ENCODE measurements around the gene GPR158. TPM values are rescaled to one million over a fixed set of nuclear protein-coding genes. Genes with fewer than 3 reads are reported as not detected.

GPR158 gene
- total and polyA plus RNA-seq, 4 experiments from 2014 or later, result not detected

DNA sequence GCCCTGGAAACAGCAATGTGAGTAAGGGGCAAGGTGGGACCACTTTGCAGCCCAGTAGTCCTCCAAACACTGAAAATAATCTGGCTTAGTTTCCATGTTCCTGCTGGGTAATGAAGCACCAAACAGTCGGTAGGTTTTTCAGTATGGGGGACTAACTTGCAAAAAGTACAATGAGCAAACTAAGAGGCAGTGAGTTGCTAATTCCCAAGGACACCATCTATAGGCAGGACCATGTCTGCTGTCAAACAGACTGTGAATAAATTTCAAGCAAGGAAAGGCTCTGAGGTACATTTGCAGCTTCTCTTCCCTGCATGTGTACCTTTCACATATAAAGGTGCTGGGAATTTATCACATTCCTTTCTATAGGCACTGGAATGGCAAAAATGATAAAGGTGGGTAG lies 327.7 kb downstream of the GPR158 start:
- ChIA-PET CTCF (ENCODE audit: partially characterized antibody) (interaction anchor here (0.7 kb wide), 1 partner anchor 15 kb away, joined by 3 read pairs; no protein-coding TSS in a partner anchor), POLR2A (ENCODE audit: partially characterized antibody) (no interaction called here)
- H3K27ac Mint-ChIP-seq, result no peak overlapping the region
- no peak for DNase-seq
- intact Hi-C loops (cut with micrococcal nuclease), result no loop called here
- H3K4me3 Mint-ChIP-seq, result no peak overlapping the region
- H3K27me3 Mint-ChIP-seq, result no peaks in the 10 kb centered on the region
- no peaks in the 10 kb centered on the region for H3K27me3 ChIP-seq (ENCODE audit: insufficient read depth, low read length)
- H3K9me3 ChIP-seq (ENCODE audit: control insufficient read depth in 1 of 2, low read length in 2 of 2), result no peaks in the 10 kb centered on the region
- H3K4me1 ChIP-seq (ENCODE audit: insufficient read depth, low read length), result no peaks in the 10 kb centered on the region
- no peaks in the 10 kb centered on the region for H3K36me3 Mint-ChIP-seq
- H3K4me1 Mint-ChIP-seq, result no peaks in the 10 kb centered on the region
- no peak overlapping the region for H3K4me3 ChIP-seq (ENCODE audit: low read length in 2 of 2)
- H3K36me3 ChIP-seq (ENCODE audit: insufficient read depth, low read length), result no peaks in the 10 kb centered on the region
- H3K9me3 Mint-ChIP-seq, result peaks cover 0 to 11% (median 1%) of the 10 kb centered on the region in 8 donors
- H3K27ac ChIP-seq (ENCODE audit: low read depth, low read length), result no peak overlapping the region

DNA sequence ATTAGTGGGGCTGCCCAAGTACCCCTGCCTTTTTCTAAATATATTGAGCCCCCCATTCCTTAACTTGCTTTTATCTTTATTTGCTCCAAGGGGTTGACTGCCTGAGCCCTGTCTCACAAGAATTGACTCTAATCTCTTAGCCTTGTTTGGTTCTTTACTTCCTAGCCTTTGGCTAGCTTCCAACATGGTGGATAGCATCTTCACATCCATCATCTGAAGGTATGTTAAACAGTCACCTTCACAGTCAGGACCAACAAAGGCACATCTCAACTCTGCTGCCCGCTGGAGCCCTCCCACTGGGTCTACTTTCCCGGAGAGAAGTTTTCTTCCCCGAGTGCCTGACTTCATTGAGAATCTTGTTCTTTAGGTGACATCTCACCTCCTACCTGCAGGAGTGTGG lies 329.5 kb downstream of the GPR158 start:
- no peaks in the 10 kb centered on the region for H3K27me3 Mint-ChIP-seq
- no peak for DNase-seq
- intact Hi-C loops (cut with micrococcal nuclease), result no loop called here
- no peak overlapping the region for H3K4me3 Mint-ChIP-seq
- no peaks in the 10 kb centered on the region for H3K27me3 ChIP-seq (ENCODE audit: insufficient read depth, low read length)
- ChIA-PET CTCF (ENCODE audit: partially characterized antibody) (no interaction called here), POLR2A (ENCODE audit: partially characterized antibody) (no interaction called here)
- H3K4me3 ChIP-seq (ENCODE audit: low read length in 2 of 2), result no peak overlapping the region
- H3K4me1 ChIP-seq (ENCODE audit: insufficient read depth, low read length), result no peaks in the 10 kb centered on the region
- H3K9me3 Mint-ChIP-seq, result peaks cover 0 to 11% (median 1%) of the 10 kb centered on the region in 8 donors
- H3K4me1 Mint-ChIP-seq, result no peaks in the 10 kb centered on the region
- no peak overlapping the region for H3K27ac ChIP-seq (ENCODE audit: low read depth, low read length)
- no peaks in the 10 kb centered on the region for H3K36me3 ChIP-seq (ENCODE audit: insufficient read depth, low read length)
- H3K27ac Mint-ChIP-seq, result no peak overlapping the region
- no peaks in the 10 kb centered on the region for H3K9me3 ChIP-seq (ENCODE audit: control insufficient read depth in 1 of 2, low read length in 2 of 2)
- no peaks in the 10 kb centered on the region for H3K36me3 Mint-ChIP-seq

DNA sequence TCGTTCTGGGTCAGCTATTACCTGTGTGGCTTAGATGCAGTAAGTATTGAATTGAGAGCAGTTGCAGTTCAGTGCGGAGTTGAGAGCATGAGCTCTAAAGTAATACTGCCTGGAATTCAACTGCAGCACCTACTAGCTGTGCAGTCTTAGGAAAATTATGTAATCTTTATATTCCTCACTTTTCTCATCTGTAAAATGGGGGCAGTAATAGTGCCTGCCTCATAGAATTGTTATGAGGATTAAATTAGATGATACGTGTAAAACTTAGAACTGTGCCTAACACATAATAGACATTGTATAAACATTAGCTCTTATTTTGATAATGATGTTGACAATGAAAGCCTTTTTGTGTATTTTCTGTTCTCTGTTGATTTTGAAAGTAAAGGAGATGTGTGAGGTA lies 330.0 kb downstream of the GPR158 start:
- no peaks in the 10 kb centered on the region for H3K4me1 Mint-ChIP-seq
- H3K4me1 ChIP-seq (ENCODE audit: insufficient read depth, low read length), result no peaks in the 10 kb centered on the region
- H3K9me3 ChIP-seq (ENCODE audit: control insufficient read depth in 1 of 2, low read length in 2 of 2), result no peaks in the 10 kb centered on the region
- no peaks in the 10 kb centered on the region for H3K36me3 ChIP-seq (ENCODE audit: insufficient read depth, low read length)
- H3K27me3 ChIP-seq (ENCODE audit: insufficient read depth, low read length), result no peaks in the 10 kb centered on the region
- H3K27ac ChIP-seq (ENCODE audit: low read depth, low read length), result no peak overlapping the region
- no peak overlapping the region for H3K4me3 Mint-ChIP-seq
- H3K36me3 Mint-ChIP-seq, result no peaks in the 10 kb centered on the region
- no peaks in the 10 kb centered on the region for H3K27me3 Mint-ChIP-seq
- CTCF ChIA-PET (ENCODE audit: partially characterized antibody), result no interaction called here
- H3K27ac Mint-ChIP-seq, result no peak overlapping the region
- H3K4me3 ChIP-seq (ENCODE audit: low read length in 2 of 2), result no peak overlapping the region
- no peak for DNase-seq
- peaks cover 0 to 11% (median 1%) of the 10 kb centered on the region in 8 donors for H3K9me3 Mint-ChIP-seq
- intact Hi-C loops (cut with micrococcal nuclease), result no loop called here
- POLR2A ChIA-PET (ENCODE audit: partially characterized antibody), result no interaction called here

DNA sequence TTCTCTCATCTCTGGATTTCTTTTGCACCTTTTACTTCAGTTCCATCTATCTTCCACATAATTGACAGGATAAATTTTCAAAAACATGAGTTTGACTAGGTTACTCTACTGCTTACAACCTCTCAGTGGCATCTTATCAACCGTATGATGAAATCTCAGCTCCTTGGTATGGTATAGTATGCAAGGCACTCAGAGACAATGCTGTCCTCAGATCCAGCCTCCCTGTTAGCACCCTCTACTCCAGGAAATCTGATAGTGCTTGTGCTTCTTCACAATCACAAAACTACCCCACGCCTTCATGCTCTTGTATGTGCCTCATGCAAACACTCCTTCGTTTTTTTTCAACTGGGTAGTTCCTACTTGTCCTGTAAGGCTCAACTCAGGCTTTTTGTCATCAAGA lies 330.7 kb downstream of the GPR158 start:
- H3K27ac ChIP-seq (ENCODE audit: low read depth, low read length), result no peak overlapping the region
- intact Hi-C loops (cut with micrococcal nuclease), result no loop called here
- H3K4me1 ChIP-seq (ENCODE audit: insufficient read depth, low read length), result no peaks in the 10 kb centered on the region
- Mint-ChIP-seq H3K4me3 (no peak overlapping the region), H3K27me3 (no peaks in the 10 kb centered on the region), H3K36me3 (no peaks in the 10 kb centered on the region), H3K4me1 (no peaks in the 10 kb centered on the region), H3K27ac (no peak overlapping the region), H3K9me3 (peaks cover 0 to 8% (median 1%) of the 10 kb centered on the region in 8 donors)
- no peaks in the 10 kb centered on the region for H3K9me3 ChIP-seq (ENCODE audit: control insufficient read depth in 1 of 2, low read length in 2 of 2)
- no peaks in the 10 kb centered on the region for H3K36me3 ChIP-seq (ENCODE audit: insufficient read depth, low read length)
- POLR2A ChIA-PET (ENCODE audit: partially characterized antibody), result no interaction called here
- H3K27me3 ChIP-seq (ENCODE audit: insufficient read depth, low read length), result no peaks in the 10 kb centered on the region
- no peak overlapping the region for H3K4me3 ChIP-seq (ENCODE audit: low read length in 2 of 2)
- CTCF ChIA-PET (ENCODE audit: partially characterized antibody), result no interaction called here
- no peak for DNase-seq

DNA sequence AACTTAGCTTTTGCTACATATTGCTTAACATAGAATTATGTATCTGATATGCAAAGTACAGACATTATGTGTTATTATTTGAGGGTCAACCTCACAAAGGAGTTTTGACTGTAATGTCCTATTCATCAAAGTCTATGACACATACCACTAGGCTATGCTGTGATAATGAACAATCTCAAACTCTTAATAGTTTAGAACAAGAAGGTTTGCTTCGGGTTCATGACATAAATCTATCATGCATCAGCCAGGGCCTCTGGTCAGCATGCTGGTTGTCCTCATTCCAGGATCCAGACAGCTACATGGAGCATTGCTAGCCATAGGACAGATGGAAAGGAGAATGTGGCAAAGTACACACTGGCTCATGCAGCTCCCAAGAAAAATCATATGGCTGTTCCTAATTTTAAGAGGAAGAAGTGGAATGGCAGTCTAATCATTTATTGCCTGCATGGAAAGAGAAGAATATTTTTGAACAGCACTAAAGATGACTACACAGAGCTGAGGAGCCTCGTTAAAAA lies 332.1 kb downstream of the GPR158 start:
- Histone ChIP-seq H3K9me3 (ENCODE audit: control insufficient read depth in 1 of 2, low read length in 2 of 2) (no peaks in the 10 kb centered on the region), H3K27me3 (ENCODE audit: insufficient read depth, low read length) (no peaks in the 10 kb centered on the region), H3K36me3 (ENCODE audit: insufficient read depth, low read length) (no peaks in the 10 kb centered on the region), H3K27ac (ENCODE audit: low read depth, low read length) (no peak overlapping the region), H3K4me1 (ENCODE audit: insufficient read depth, low read length) (no peaks in the 10 kb centered on the region), H3K4me3 (ENCODE audit: low read length in 2 of 2) (no peak overlapping the region)
- POLR2A ChIA-PET (ENCODE audit: partially characterized antibody), result no interaction called here
- Mint-ChIP-seq H3K27ac (no peak overlapping the region), H3K9me3 (peaks cover 0 to 7% (median 4%) of the 10 kb centered on the region in 8 donors), H3K27me3 (no peaks in the 10 kb centered on the region), H3K4me1 (no peaks in the 10 kb centered on the region), H3K36me3 (no peaks in the 10 kb centered on the region), H3K4me3 (no peak overlapping the region)
- CTCF ChIA-PET (ENCODE audit: partially characterized antibody), result no interaction called here
- DNase-seq, result no peak
- intact Hi-C loops (cut with micrococcal nuclease), result no loop called here

DNA sequence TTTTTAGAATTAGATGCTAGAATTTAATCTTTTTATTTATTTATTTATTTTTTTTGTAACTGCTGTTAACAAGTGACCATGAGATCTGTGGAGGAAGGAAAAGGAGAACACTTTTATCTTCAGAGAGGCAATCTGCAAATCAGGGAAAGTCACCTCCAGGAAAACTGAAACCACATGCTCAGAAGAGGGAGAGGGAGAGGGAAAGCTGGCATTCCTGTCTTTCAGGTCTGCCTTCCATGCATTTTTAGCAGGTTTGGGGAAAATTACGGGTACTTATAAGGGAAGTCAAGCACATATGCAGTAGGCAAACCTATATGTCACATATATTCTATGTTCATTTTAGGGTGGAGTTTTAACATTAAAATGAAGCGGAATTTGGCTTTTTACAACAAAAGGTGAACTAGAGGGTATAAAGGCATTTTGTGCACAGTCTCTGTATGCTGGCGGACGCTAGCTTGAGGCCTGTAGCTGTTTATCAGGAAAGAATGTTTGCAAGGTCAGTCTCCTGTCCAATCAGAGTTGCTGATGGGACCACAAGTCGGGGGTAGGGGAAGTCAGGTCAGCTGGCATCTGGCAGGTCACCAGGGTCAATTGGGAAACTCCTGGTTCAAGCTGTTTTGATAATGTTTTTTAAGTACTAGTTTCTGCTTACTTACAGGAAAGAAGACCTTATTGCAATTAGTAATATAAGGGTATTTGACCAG lies 333.5 kb downstream of the GPR158 start:
- Mint-ChIP-seq H3K9me3 (peaks cover 0 to 10% (median 4%) of the 10 kb centered on the region in 8 donors), H3K36me3 (no peaks in the 10 kb centered on the region)

DNA sequence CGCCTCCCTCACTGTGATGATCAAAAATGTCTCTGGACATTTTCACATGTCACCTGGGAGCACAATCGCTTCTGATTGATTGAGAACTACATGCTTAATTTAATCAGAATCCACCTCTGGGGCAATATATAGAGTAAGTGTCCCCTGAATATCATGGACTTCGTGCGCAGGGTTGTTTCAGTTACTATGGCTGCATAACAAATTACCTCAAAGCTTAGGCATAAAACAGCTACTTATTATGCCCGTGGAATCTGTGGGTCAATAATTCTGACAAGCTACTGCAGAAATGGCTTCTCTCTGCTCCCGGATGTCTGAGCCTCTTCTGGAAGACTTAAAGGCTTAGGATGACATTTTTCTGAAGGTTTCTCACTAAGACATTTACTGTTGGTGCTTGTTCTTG lies 334.4 kb downstream of the GPR158 start:
- Histone ChIP-seq H3K27me3 (ENCODE audit: insufficient read depth, low read length) (no peaks in the 10 kb centered on the region), H3K9me3 (ENCODE audit: control insufficient read depth in 1 of 2, low read length in 2 of 2) (no peaks in the 10 kb centered on the region), H3K36me3 (ENCODE audit: insufficient read depth, low read length) (no peaks in the 10 kb centered on the region), H3K4me1 (ENCODE audit: insufficient read depth, low read length) (no peaks in the 10 kb centered on the region), H3K27ac (ENCODE audit: low read depth, low read length) (no peak overlapping the region), H3K4me3 (ENCODE audit: low read length in 2 of 2) (no peak overlapping the region)
- H3K36me3 Mint-ChIP-seq, result no peaks in the 10 kb centered on the region
- H3K27ac Mint-ChIP-seq, result no peak overlapping the region
- ChIA-PET POLR2A (ENCODE audit: partially characterized antibody) (no interaction called here), CTCF (ENCODE audit: partially characterized antibody) (no interaction called here)
- peaks cover 0 to 12% (median 6%) of the 10 kb centered on the region in 8 donors for H3K9me3 Mint-ChIP-seq
- intact Hi-C loops (cut with micrococcal nuclease), result no loop called here
- no peak overlapping the region for H3K4me3 Mint-ChIP-seq
- no peaks in the 10 kb centered on the region for H3K27me3 Mint-ChIP-seq
- no peaks in the 10 kb centered on the region for H3K4me1 Mint-ChIP-seq
- DNase-seq, result no peak

More for the DNA sequence above, 333.5 kb downstream of the GPR158 start:
- Histone ChIP-seq H3K4me1 (ENCODE audit: insufficient read depth, low read length) (no peaks in the 10 kb centered on the region), H3K4me3 (ENCODE audit: low read length in 2 of 2) (no peak overlapping the region), H3K36me3 (ENCODE audit: insufficient read depth, low read length) (no peaks in the 10 kb centered on the region), H3K27ac (ENCODE audit: low read depth, low read length) (no peak overlapping the region), H3K9me3 (ENCODE audit: control insufficient read depth in 1 of 2, low read length in 2 of 2) (no peaks in the 10 kb centered on the region), H3K27me3 (ENCODE audit: insufficient read depth, low read length) (no peaks in the 10 kb centered on the region)
- DNase-seq, result no peak
- Mint-ChIP-seq H3K27ac (no peak overlapping the region), H3K27me3 (no peaks in the 10 kb centered on the region), H3K4me3 (no peak overlapping the region), H3K4me1 (no peaks in the 10 kb centered on the region)
- intact Hi-C loops (cut with micrococcal nuclease), result no loop called here
- ChIA-PET CTCF (ENCODE audit: partially characterized antibody) (no interaction called here), POLR2A (ENCODE audit: partially characterized antibody) (no interaction called here)

Data from CD4-positive, alpha-beta memory T cell (primary cell).